Hepatocyte (in vitro differentiated cells): Measurements from ENCODE around the gene OR4X2.

Source experiments
- CTCF ChIP-seq: fragments of 200-600 bp; sonication (generic); IDR thresholded peaks from 2 replicates; pipeline ENCODE4 v1.5.1; 2016; ENCODE audit warnings: antibody characterized with exemption, mild to moderate bottlenecking; ENCODE audit not compliant: poor library complexity
- EZH2 ChIP-seq: fragments of 200-600 bp; sonication (generic); IDR thresholded peaks from 2 replicates; pipeline ENCODE4 v1.6.1; 2016; ENCODE audit warnings: antibody characterized with exemption, mild to moderate bottlenecking, borderline replicate concordance
- EZH2phosphoT487 ChIP-seq: fragments of 200-600 bp; sonication (generic); IDR thresholded peaks from one replicate; pipeline ENCODE4 v1.6.1; 2018; ENCODE audit warnings: antibody characterized with exemption, mild to moderate bottlenecking, low read depth, moderate library complexity; ENCODE audit not compliant: unreplicated experiment, severe bottlenecking

- TF ChIP-seq CTCF (no peak), EZH2phosphoT487 (no peak), EZH2 (no peak)
Observed at GRCh38 chr11:48244804-48245203, at the start of gene OR4X2.
